ENCODE measurements around the gene SEC14L2.

DNA sequence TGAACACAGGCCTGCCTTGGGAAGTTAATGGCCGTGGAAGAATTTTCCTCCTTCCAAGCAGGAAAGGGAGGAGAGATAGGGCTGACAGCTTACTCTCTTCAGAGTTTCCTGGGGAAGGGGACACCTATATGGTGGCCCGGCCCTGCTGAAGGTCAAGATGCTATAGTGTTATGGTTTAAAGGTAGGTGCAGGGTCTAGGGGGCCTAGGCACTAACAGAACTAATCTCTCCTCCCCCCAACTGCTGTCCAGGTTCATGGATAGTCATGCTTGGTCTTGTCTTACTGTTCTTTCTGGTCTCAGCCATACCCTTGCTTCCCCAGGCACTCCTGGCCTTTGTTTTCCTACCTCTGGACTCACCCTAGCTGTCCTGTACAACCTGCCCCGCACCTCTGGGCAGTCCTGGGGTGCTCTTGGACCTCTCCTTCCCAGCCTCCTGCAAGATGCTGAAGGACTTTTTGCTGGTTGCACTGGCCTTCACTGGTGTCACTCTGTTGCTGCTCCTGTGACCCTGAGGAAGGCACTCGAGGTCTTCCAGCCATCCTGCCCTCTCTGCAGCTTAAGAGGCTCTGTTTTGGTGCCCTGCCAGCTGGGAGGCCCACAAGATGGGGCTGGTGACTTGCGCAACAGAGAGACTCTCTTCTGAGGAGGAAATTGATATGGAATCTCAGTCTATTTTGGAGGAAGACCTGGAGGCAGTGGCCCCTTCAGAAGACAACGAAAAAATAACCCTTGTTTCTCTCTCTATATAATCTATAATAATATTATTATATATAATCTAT, 57.1 kb downstream of the SEC14L2 start:
- TF ChIP-seq POLR2AphosphoS5 (IDR thresholded peaks at IDR 0.05; ENCODE audit: insufficient read depth in 1 of 2, low read depth in 1 of 2) (no peak), POLR2A (IDR thresholded peaks at IDR 0.05) (no peak)
- TF ChIP-seq, protein P1, sequence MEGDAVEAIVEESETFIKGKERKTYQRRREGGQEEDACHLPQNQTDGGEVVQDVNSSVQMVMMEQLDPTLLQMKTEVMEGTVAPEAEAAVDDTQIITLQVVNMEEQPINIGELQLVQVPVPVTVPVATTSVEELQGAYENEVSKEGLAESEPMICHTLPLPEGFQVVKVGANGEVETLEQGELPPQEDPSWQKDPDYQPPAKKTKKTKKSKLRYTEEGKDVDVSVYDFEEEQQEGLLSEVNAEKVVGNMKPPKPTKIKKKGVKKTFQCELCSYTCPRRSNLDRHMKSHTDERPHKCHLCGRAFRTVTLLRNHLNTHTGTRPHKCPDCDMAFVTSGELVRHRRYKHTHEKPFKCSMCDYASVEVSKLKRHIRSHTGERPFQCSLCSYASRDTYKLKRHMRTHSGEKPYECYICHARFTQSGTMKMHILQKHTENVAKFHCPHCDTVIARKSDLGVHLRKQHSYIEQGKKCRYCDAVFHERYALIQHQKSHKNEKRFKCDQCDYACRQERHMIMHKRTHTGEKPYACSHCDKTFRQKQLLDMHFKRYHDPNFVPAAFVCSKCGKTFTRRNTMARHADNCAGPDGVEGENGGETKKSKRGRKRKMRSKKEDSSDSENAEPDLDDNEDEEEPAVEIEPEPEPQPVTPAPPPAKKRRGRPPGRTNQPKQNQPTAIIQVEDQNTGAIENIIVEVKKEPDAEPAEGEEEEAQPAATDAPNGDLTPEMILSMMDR (IDR thresholded peaks at IDR 0.05): no peak
